Measurements from ENCODE around the gene CLEC4C.

CLEC4C gene

DNA sequence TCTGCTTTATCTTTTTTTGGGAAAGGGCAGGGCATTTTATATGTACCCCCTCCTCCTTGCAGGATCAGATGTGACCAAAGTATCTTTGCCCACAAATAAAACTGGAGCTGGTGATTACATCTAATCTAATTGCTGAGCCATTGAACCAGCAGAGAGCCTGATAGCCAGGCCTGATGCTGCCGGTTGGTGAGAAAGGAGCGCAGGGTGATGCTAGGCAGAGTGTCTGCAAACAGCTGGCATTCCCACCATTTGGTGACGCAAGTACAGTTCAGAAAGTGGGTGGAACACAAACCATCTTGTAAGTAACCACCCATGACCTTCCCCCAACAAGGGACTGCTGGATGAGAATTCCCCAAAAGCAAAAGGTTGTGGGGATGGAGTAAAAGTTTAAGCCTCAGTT is 23.2 kb downstream of the CLEC4C start:
- DNase-seq (ENCODE audit: extremely low read depth, low read depth) = no peak
- TF ChIP-seq, protein P1, sequence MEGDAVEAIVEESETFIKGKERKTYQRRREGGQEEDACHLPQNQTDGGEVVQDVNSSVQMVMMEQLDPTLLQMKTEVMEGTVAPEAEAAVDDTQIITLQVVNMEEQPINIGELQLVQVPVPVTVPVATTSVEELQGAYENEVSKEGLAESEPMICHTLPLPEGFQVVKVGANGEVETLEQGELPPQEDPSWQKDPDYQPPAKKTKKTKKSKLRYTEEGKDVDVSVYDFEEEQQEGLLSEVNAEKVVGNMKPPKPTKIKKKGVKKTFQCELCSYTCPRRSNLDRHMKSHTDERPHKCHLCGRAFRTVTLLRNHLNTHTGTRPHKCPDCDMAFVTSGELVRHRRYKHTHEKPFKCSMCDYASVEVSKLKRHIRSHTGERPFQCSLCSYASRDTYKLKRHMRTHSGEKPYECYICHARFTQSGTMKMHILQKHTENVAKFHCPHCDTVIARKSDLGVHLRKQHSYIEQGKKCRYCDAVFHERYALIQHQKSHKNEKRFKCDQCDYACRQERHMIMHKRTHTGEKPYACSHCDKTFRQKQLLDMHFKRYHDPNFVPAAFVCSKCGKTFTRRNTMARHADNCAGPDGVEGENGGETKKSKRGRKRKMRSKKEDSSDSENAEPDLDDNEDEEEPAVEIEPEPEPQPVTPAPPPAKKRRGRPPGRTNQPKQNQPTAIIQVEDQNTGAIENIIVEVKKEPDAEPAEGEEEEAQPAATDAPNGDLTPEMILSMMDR (IDR thresholded peaks at IDR 0.05; ENCODE audit: low read depth, low read length, missing control alignments) = no peak
- H3K4me3 ChIP-seq (replicated peaks; ENCODE audit: low read depth, low read length) = no peak overlapping the region

DNA sequence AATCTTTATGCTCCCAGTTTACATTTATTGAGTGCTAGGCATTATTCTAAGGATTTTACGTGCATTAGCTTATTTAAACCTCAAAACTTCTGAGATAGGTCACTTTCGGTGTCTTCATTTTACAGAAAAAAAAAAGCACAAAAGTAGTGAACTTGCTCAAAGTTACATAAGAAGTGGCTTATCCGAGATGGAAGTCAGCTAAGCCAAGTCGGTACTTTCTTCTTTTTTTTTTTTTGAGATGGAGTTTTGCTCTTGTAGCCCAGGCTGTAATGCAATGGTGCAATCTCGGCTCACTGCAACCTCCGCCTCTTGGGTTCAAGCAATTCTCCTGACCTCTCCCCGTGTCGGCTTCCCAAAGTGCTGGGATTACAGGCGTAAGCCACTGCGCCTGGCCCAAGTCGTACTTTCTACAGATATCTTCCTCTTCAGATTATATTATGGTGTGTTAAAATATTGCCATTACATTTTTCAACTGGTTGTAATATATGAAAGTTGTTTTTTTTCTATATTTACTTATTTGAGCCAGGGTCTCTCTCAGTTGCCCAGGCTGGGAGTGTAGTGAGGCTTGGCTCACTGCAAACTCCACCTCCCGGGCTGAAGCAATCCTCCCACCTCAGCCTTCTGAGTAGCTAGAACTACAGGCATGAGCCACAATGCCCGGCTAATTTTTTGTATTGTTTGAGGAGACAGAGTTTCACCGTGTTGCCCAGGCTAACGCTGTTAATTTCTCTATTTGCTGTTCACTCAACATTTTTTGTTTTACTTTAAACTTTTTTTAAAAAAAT is 27.0 kb downstream of the CLEC4C start:
- no peak for DNase-seq (ENCODE audit: extremely low read depth, low read depth)
- no peak overlapping the region for H3K4me3 ChIP-seq (replicated peaks; ENCODE audit: low read depth, low read length)
- TF ChIP-seq, protein P1 (IDR thresholded peaks at IDR 0.05; ENCODE audit: low read depth, low read length, missing control alignments) = no peak

DNA sequence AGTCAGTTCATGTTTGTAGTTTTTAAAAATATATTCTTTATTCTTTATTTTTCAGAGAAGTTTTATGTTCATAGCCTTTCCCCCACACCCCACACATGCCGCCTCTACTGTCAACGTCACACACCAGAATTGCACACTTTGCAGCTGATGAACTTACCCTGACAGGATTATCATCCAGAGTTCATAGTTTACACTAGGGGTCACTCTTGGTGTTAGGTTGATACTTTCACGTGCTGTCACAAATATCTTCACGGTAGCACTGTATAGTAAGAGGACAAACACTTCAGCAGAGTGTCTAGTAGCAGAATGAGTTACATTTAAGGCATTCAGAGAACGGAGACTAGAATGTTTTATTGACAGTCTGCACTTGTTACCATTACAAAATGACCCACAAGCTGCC is 30.8 kb downstream of the CLEC4C start:
- no peak for DNase-seq (ENCODE audit: extremely low read depth, low read depth)
- no peak overlapping the region for H3K4me3 ChIP-seq (replicated peaks; ENCODE audit: low read depth, low read length)
- TF ChIP-seq, protein P1 (IDR thresholded peaks at IDR 0.05; ENCODE audit: low read depth, low read length, missing control alignments) = no peak

DNA sequence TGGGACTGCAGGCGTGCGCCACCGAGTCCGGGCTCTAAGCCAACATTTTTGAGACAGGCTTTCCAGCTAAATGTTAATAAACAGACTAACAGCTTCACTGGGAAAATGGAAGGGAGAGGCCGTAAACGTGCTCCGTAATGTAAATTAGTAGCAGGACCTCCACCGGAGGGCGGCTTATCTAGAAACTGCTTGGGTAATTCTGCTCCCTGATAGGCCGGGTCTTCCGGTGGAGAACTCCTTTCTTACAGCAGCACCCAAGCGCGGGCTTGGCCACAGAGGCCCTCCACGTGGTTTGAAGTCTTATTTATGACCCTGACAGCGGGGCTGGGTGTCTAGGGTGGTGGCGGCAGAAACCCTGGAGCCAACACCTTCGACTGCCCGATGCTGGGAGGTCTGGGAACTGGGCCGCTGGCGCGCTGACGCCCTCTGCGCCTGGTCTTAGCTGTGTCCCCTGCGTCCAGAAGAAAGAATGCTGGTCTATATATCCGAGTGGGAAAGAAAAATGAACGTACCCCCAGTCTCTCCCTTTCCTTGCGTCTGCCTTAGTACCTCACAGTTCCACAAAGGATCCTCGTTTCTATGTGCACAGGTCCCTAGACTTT is 34.2 kb downstream of the CLEC4C start:
- TF ChIP-seq, protein P1 (IDR thresholded peaks at IDR 0.05; ENCODE audit: low read depth, low read length, missing control alignments) = no peak
- no peak for DNase-seq (ENCODE audit: extremely low read depth, low read depth)
- no peak overlapping the region for H3K4me3 ChIP-seq (replicated peaks; ENCODE audit: low read depth, low read length)

DNA sequence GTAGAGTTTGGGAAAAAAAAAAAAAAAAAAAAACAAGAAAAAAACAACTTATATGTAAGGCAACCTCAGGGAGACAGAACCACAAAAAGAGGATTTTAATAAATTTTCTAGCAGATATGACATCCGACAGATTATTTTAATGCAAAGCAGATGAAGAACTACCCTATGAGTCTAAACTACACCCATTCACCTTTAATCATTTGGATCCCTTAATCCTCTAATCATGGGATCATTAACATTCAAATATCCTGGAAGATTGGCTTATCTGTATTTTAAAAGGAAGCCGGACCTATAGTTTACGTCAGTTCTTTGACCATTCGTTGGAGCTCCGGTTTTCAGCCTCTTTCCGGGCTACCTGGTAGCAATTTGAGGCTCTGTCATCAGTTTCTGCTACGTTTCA is 36.0 kb downstream of the CLEC4C start, which contains the start of gene DPPA3:
Gene DPPA3, plus strand, starts transcription at position 301 of the 400 bp plus-strand sequence. CDS start 138 bp downstream, outside the sequence.
- no peak within 1 kb of the TSS for H3K4me3 ChIP-seq (replicated peaks; ENCODE audit: low read depth, low read length)
- TF ChIP-seq, protein P1 (IDR thresholded peaks at IDR 0.05; ENCODE audit: low read depth, low read length, missing control alignments) = no peak
- DNase-seq (ENCODE audit: extremely low read depth, low read depth) = no peak

DNA sequence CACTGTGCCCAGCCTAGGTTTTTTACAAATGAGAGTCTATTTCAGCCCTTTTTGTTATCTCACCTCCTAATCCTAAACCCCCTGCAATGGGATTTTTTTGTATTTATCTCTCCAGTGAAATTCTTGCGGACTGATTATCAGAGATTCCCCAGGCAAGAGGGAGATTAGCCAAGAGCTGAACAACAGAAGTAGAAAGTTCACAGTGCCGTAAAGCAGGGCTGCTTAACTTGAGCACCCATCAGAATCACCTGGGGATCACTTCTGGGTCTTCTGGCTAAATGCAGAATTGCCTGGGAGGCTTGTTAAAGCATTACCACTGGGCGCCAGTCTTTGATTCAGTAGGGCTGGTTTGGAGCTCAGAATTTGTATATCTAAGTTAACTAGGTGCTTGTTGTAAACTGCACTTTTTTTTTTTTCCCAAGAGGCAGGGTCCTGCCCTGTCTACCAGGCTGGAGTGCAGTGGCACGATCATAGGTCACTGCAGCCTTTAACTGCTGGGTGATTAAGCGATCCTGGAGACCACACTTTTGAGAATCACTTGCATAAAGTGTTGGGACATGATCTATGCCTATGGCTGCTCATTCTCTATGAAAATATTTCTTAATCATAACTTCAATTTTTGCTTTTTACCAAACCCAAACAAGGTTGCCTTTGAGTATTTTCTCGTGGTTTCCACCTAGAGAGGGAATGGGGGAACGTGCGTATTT is 37.1 kb downstream of the CLEC4C start:
- TF ChIP-seq, protein P1 (IDR thresholded peaks at IDR 0.05; ENCODE audit: low read depth, low read length, missing control alignments) = no peak
- no peak overlapping the region for H3K4me3 ChIP-seq (replicated peaks; ENCODE audit: low read depth, low read length)
- no peak for DNase-seq (ENCODE audit: extremely low read depth, low read depth)
